Measurements from ENCODE around the gene PPP2R2C.

PPP2R2C gene

DNA sequence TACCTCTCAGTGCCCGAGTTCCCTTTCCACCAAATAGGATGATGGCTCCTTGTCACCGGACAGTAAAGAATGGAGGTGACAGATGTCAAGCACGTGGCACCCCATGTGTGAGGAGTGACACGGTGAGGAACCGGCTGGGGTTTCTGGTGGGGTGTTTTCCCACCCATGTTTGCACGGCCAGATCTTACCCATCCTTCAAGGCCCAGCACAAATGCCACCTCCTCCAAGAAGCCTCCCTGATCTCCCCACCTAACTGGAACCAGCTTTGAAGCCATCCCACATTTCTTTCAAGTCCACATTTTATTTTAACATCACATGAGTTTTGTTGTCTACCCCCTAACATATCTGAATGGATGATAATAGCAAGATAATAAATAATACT lies 139.8 kb downstream of the PPP2R2C start:
- TF ChIP-seq, protein P1, sequence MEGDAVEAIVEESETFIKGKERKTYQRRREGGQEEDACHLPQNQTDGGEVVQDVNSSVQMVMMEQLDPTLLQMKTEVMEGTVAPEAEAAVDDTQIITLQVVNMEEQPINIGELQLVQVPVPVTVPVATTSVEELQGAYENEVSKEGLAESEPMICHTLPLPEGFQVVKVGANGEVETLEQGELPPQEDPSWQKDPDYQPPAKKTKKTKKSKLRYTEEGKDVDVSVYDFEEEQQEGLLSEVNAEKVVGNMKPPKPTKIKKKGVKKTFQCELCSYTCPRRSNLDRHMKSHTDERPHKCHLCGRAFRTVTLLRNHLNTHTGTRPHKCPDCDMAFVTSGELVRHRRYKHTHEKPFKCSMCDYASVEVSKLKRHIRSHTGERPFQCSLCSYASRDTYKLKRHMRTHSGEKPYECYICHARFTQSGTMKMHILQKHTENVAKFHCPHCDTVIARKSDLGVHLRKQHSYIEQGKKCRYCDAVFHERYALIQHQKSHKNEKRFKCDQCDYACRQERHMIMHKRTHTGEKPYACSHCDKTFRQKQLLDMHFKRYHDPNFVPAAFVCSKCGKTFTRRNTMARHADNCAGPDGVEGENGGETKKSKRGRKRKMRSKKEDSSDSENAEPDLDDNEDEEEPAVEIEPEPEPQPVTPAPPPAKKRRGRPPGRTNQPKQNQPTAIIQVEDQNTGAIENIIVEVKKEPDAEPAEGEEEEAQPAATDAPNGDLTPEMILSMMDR (conservative IDR thresholded peaks at IDR 0.05; ENCODE audit: low read depth, low read length) = no peak
- Histone ChIP-seq H3K36me3 (ENCODE audit: insufficient read depth) (no peaks in the 10 kb centered on the region), H3K4me1 (ENCODE audit: low read depth, poor library complexity, severe bottlenecking) (no peaks in the 10 kb centered on the region), H3K4me3 (IDR thresholded peaks at IDR 0.05; ENCODE audit: insufficient read depth, low read depth, low read length) (no peak overlapping the region), H3K27ac (no peak overlapping the region), H3K79me2 (ENCODE audit: insufficient read depth, low read depth) (no peaks in the 10 kb centered on the region), H3K9ac (no peak overlapping the region), H2AFZ (ENCODE audit: low read depth) (no peak overlapping the region), H4K20me1 (ENCODE audit: insufficient read depth) (no peaks in the 10 kb centered on the region), H3K4me2 (no peak overlapping the region), H3K27me3 (ENCODE audit: insufficient read depth, low read depth) (peaks cover 17% of the 10 kb centered on the region; the same call in 1 of the 2 replicates)

DNA sequence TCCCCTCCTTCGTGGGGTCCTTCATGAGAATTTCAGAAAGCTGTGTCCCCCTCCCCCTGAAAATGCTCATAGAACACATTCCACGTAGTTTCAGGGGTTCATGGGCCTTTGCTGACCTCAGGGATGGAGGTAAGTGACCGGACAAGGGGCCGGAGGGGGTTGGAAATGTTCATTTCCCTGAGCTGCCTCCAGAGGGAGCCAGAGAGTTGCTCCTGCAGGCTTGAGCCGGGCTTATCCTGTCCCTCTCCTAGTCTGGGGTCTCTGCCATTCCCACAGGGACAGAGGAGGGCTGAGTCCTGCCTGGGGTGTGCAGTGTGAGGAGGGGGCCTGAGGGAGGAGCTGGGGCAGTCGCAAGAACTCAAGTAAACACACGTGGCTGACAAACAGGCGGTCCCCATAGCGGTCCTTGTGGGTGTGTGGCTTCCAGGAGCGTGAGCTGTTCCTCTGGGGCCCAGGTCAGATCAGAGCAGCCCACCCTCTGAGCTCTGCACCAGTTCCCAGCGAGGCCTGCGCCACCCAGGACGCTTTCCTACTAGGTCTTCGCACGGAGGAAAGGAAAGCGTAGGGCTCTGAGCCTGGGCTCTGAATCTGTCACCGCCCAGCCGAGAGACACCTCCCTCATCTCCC lies 140.3 kb downstream of the PPP2R2C start:
- Histone ChIP-seq H4K20me1 (ENCODE audit: insufficient read depth) (no peaks in the 10 kb centered on the region), H3K27me3 (ENCODE audit: insufficient read depth, low read depth) (peaks cover 14% of the 10 kb centered on the region; the same call in 1 of the 2 replicates)
- TF ChIP-seq, protein P1 (conservative IDR thresholded peaks at IDR 0.05; ENCODE audit: low read depth, low read length) = peak; percentile 74

DNA sequence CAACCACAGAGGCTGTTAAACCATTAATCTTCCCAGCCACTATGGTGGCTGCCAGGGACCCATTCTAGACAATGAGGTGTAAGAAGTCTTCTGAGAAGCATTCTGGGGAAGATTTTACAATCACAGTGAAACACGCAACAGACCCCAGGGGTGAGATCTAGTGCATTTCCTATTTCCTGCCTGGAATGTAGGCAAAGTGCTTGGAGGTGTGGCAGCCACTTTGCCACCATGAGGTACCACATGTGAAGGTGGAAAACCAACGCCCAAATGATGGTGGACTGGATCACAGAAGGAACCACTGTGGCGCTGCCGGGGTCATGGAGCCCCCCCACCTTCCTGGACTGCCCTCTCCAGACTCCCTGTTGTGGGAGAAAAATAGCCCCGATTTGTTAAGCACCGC lies 140.9 kb downstream of the PPP2R2C start:
- H3K4me1 ChIP-seq (ENCODE audit: low read depth, poor library complexity, severe bottlenecking) = no peaks in the 10 kb centered on the region
- no peaks in the 10 kb centered on the region for H3K36me3 ChIP-seq (ENCODE audit: insufficient read depth)
- H3K27me3 ChIP-seq (ENCODE audit: insufficient read depth, low read depth) = peaks cover 14% of the 10 kb centered on the region; the same call in 1 of the 2 replicates
- H3K4me3 ChIP-seq (IDR thresholded peaks at IDR 0.05; ENCODE audit: insufficient read depth, low read depth, low read length) = no peak overlapping the region
- H3K4me2 ChIP-seq = no peak overlapping the region
- H3K27ac ChIP-seq = no peak overlapping the region
- TF ChIP-seq, protein P1 (conservative IDR thresholded peaks at IDR 0.05; ENCODE audit: low read depth, low read length) = no peak
- no peaks in the 10 kb centered on the region for H4K20me1 ChIP-seq (ENCODE audit: insufficient read depth)
- H2AFZ ChIP-seq (ENCODE audit: low read depth) = no peak overlapping the region
- no peak overlapping the region for H3K9ac ChIP-seq
- no peaks in the 10 kb centered on the region for H3K79me2 ChIP-seq (ENCODE audit: insufficient read depth, low read depth)

More for the DNA sequence above, 140.3 kb downstream of the PPP2R2C start:
- H3K9ac ChIP-seq = no peak overlapping the region
- H2AFZ ChIP-seq (ENCODE audit: low read depth) = no peak overlapping the region
- no peaks in the 10 kb centered on the region for H3K4me1 ChIP-seq (ENCODE audit: low read depth, poor library complexity, severe bottlenecking)
- H3K36me3 ChIP-seq (ENCODE audit: insufficient read depth) = no peaks in the 10 kb centered on the region
- H3K27ac ChIP-seq = no peak overlapping the region
- no peaks in the 10 kb centered on the region for H3K79me2 ChIP-seq (ENCODE audit: insufficient read depth, low read depth)
- H3K4me2 ChIP-seq = no peak overlapping the region
- no peak overlapping the region for H3K4me3 ChIP-seq (IDR thresholded peaks at IDR 0.05; ENCODE audit: insufficient read depth, low read depth, low read length)

DNA sequence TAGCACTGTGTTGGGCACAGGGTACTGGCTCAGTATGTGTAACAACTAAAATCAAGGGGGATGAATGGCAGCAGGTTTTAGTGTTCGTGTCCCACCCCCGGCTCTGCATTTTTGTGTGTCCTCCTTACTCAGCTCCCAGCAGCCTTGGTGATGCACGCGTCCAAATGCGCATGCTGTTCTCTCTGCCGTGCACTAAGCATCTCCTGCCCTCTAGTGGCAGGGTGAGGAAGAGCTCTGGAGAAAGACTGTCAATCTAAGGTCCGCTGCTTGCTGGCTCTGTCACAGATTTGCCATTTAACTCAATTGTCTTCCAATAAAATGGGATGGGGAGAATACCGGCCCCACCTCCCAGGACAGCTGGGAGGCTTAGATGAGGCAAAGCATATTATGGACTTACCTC lies 141.4 kb downstream of the PPP2R2C start:
- Histone ChIP-seq H3K27me3 (ENCODE audit: insufficient read depth, low read depth) (peaks cover 14% of the 10 kb centered on the region; the same call in 1 of the 2 replicates), H3K4me2 (no peak overlapping the region), H3K4me3 (IDR thresholded peaks at IDR 0.05; ENCODE audit: insufficient read depth, low read depth, low read length) (no peak overlapping the region), H3K79me2 (ENCODE audit: insufficient read depth, low read depth) (no peaks in the 10 kb centered on the region), H3K4me1 (ENCODE audit: low read depth, poor library complexity, severe bottlenecking) (no peaks in the 10 kb centered on the region), H3K36me3 (ENCODE audit: insufficient read depth) (no peaks in the 10 kb centered on the region), H3K9ac (no peak overlapping the region), H4K20me1 (ENCODE audit: insufficient read depth) (no peaks in the 10 kb centered on the region), H2AFZ (ENCODE audit: low read depth) (no peak overlapping the region), H3K27ac (no peak overlapping the region)
- TF ChIP-seq, protein P1 (conservative IDR thresholded peaks at IDR 0.05; ENCODE audit: low read depth, low read length) = peak; percentile 60
